Measurements from ENCODE around the gene PAPSS2.

DNA sequence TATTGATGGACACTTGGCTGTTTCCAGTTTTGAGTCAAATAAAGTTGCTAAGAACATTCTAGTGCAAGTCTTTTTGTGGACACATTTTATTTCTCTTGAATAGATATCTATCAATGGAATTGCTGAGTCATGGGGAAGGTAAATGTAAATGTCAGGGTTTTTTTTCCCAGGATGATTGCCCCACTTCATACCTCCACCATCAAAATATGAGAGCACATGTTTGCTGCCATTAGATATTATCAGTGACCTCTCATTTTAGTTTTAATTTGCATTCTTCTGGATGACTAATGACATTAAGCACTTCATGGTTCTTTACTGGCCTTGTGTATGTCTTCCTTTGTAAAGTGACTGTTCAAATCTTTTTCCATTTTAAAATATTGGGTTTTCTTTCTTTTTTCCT, 45.7 kb downstream of the PAPSS2 start:
- TF ChIP-seq, protein P1, sequence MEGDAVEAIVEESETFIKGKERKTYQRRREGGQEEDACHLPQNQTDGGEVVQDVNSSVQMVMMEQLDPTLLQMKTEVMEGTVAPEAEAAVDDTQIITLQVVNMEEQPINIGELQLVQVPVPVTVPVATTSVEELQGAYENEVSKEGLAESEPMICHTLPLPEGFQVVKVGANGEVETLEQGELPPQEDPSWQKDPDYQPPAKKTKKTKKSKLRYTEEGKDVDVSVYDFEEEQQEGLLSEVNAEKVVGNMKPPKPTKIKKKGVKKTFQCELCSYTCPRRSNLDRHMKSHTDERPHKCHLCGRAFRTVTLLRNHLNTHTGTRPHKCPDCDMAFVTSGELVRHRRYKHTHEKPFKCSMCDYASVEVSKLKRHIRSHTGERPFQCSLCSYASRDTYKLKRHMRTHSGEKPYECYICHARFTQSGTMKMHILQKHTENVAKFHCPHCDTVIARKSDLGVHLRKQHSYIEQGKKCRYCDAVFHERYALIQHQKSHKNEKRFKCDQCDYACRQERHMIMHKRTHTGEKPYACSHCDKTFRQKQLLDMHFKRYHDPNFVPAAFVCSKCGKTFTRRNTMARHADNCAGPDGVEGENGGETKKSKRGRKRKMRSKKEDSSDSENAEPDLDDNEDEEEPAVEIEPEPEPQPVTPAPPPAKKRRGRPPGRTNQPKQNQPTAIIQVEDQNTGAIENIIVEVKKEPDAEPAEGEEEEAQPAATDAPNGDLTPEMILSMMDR (IDR thresholded peaks at IDR 0.05): no peak
- TF ChIP-seq ATF1 (CRISPR knock-in tag; IDR thresholded peaks at IDR 0.05): no peak
- TF ChIP-seq, protein P2, sequence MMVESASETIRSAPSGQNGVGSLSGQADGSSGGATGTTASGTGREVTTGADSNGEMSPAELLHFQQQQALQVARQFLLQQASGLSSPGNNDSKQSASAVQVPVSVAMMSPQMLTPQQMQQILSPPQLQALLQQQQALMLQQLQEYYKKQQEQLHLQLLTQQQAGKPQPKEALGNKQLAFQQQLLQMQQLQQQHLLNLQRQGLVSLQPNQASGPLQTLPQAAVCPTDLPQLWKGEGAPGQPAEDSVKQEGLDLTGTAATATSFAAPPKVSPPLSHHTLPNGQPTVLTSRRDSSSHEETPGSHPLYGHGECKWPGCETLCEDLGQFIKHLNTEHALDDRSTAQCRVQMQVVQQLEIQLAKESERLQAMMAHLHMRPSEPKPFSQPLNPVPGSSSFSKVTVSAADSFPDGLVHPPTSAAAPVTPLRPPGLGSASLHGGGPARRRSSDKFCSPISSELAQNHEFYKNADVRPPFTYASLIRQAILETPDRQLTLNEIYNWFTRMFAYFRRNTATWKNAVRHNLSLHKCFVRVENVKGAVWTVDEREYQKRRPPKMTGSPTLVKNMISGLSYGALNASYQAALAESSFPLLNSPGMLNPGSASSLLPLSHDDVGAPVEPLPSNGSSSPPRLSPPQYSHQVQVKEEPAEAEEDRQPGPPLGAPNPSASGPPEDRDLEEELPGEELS (CRISPR knock-in tag; IDR thresholded peaks at IDR 0.05): no peak
- TF ChIP-seq JUN (CRISPR knock-in tag; IDR thresholded peaks at IDR 0.05): no peak
- TF ChIP-seq ETV6 (CRISPR knock-in tag; IDR thresholded peaks at IDR 0.05): no peak

Measured in WTC11 (cell line).